Endothelial cell of umbilical vein (primary cell): ENCODE measurements around the gene CHCHD3. TPM values are rescaled to one million over a fixed set of nuclear protein-coding genes. Genes with fewer than 3 reads are reported as not detected.

ENCODE experiments used
- BruUV-seq: library from RNA; stranded (reverse); fragments of 400-500 nt; replicated peaks from 2 replicates; lab custom pipeline; 2021; lab: Mats Ljungman, UMichigan
- CTCF ChIA-PET: fragments of 300-600, 350-600 bp; sonication (Branson Sonifier 250); formaldehyde crosslinking; loops from one replicate; lab custom pipeline; 2021; ENCODE audit warnings: antibody characterized with exemption, inconsistent platforms; lab: Charles Lee
- POLR2A ChIA-PET: fragments of 300-600, 350-600 bp; sonication (Branson Sonifier 250); formaldehyde crosslinking; loops from one replicate; lab custom pipeline; 2021; ENCODE audit warnings: antibody characterized with exemption, inconsistent platforms; lab: Charles Lee
- DNase-seq: peaks from one replicate; pipeline ENCODE4 v3.0.0-alpha.2; 2011; ENCODE audit warnings: low read depth, low spot score
- FAIRE-seq: peaks from 2 replicates; lab custom pipeline; 2011; peaks lifted over from hg19 to GRCh38; lab: Jason Lieb, UNC
- H2AFZ ChIP-seq: 2 replicates; pipeline ENCODE4 v1.6.0; 2012; ENCODE audit warnings: low read depth, low read length, control low read depth, inconsistent platforms
- H3K27ac ChIP-seq: 2 replicates; pipeline ENCODE4 v1.5.1; 2011; ENCODE audit warnings: low read depth, mild to moderate bottlenecking, control low read depth, low read length, moderate library complexity; ENCODE audit not compliant: insufficient read depth
- H3K27me3 ChIP-seq, 2 experiments: 2 replicates each; pipeline versions ENCODE4 v1.6.0 to v1.6.1; 2011; ENCODE audit warnings: low read length in 2 of 2, mixed read lengths in 1 of 2; ENCODE audit not compliant: control insufficient read depth in 2 of 2, insufficient read depth in 2 of 2
- H3K36me3 ChIP-seq, 2 experiments: 2 replicates in 1 of 2; 3 replicates in 1 of 2; pipeline ENCODE4 v1.5.1; 2011; ENCODE audit warnings: low read length in 2 of 2, mild to moderate bottlenecking in 1 of 2, moderate library complexity in 1 of 2; ENCODE audit not compliant: control insufficient read depth in 2 of 2, insufficient read depth in 2 of 2; ENCODE audit errors: extremely low read depth in 1 of 2
- H3K4me1 ChIP-seq: 3 replicates; pipeline ENCODE4 v1.5.1; 2011; ENCODE audit warnings: mild to moderate bottlenecking, low read length; ENCODE audit not compliant: control insufficient read depth, insufficient read depth; ENCODE audit errors: extremely low read depth
- H3K4me2 ChIP-seq: 2 replicates; pipeline ENCODE4 v1.6.1; 2011; ENCODE audit warnings: low read length, control low read depth, mixed read lengths; ENCODE audit not compliant: insufficient read depth
- H3K4me3 ChIP-seq, 3 experiments: fragments of 200-600 bp in 1 of 3; sonication (generic), shearing (Covaris generic) in 1 of 3; replicated peaks in 1 of 3; 2 replicates each; pipeline ENCODE4 v1.5.1; 2011 to 2016; ENCODE audit warnings: control low read depth in 3 of 3, low read length in 3 of 3, mild to moderate bottlenecking in 2 of 3, inconsistent platforms in 1 of 3, low read depth in 1 of 3, moderate library complexity in 1 of 3; ENCODE audit not compliant: insufficient read depth in 1 of 3
- H3K79me2 ChIP-seq: 2 replicates; pipeline ENCODE4 v1.6.0; 2012; ENCODE audit warnings: low read length, inconsistent platforms; ENCODE audit not compliant: control insufficient read depth, insufficient read depth
- H3K9ac ChIP-seq: replicated peaks from 2 replicates; pipeline ENCODE3; 2011; ENCODE audit warnings: low read length, control low read depth; ENCODE audit not compliant: insufficient read depth; ENCODE audit errors: extremely low read depth
- H3K9me1 ChIP-seq: replicated peaks from 3 replicates; pipeline ENCODE4 v1.6.0; 2011; ENCODE audit warnings: mild to moderate bottlenecking, low read length; ENCODE audit not compliant: control insufficient read depth, insufficient read depth; ENCODE audit errors: extremely low read depth
- H3K9me3 ChIP-seq: replicated peaks from 2 replicates; pipeline ENCODE4 v1.5.1; 2012; ENCODE audit warnings: low read length, inconsistent platforms; ENCODE audit not compliant: control insufficient read depth, insufficient read depth
- H4K20me1 ChIP-seq: replicated peaks from 2 replicates; pipeline ENCODE3; 2011; ENCODE audit warnings: mild to moderate bottlenecking, low read length; ENCODE audit not compliant: control insufficient read depth, insufficient read depth; ENCODE audit errors: extremely low read depth
- CTCF ChIP-seq, 2 donors: IDR thresholded peaks; 1 replicate in 1 of 2; 2 replicates in 1 of 2; pipeline ENCODE4 v1.5.1; 2011; ENCODE audit warnings: low read length in 2 of 2, mild to moderate bottlenecking in 2 of 2, moderate library complexity in 2 of 2, control low read depth in 1 of 2, inconsistent platforms in 1 of 2, low read depth in 1 of 2; ENCODE audit not compliant: insufficient read depth in 1 of 2; ENCODE audit errors: extremely low read depth in 1 of 2
- EZH2 ChIP-seq: IDR thresholded peaks from 2 replicates; pipeline ENCODE4 v1.6.1; 2012; ENCODE audit warnings: borderline replicate concordance, low read depth, mild to moderate bottlenecking, moderate library complexity, low read length, inconsistent platforms; ENCODE audit not compliant: severe bottlenecking
- FOS ChIP-seq: IDR thresholded peaks from 2 replicates; pipeline ENCODE4 v1.6.1; 2011; ENCODE audit warnings: mild to moderate bottlenecking, low read length, moderate library complexity, borderline replicate concordance; ENCODE audit not compliant: insufficient read depth
- GATA2 ChIP-seq: IDR thresholded peaks from 2 replicates; pipeline ENCODE4 v1.7.0; 2011; ENCODE audit warnings: low read depth, mild to moderate bottlenecking, moderate library complexity, mixed read lengths, low read length; ENCODE audit not compliant: insufficient read length, insufficient read depth
- JUN ChIP-seq: IDR thresholded peaks from 2 replicates; pipeline ENCODE4 v1.6.1; 2011; ENCODE audit warnings: borderline replicate concordance, low read depth; ENCODE audit not compliant: insufficient read length, insufficient read depth
- MAX ChIP-seq: IDR thresholded peaks from 2 replicates; pipeline ENCODE4 v1.6.1; 2011; ENCODE audit not compliant: insufficient read depth, insufficient read length
- MYC ChIP-seq: IDR thresholded peaks from one replicate; pipeline ENCODE4 v1.6.1; 2011; ENCODE audit warnings: mild to moderate bottlenecking, low read depth, low read length
- POLR2A ChIP-seq: IDR thresholded peaks from 2 replicates; pipeline ENCODE4 v1.6.1; 2012; ENCODE audit warnings: low read depth, mild to moderate bottlenecking, control low read depth, low read length
- POLR2AphosphoS5 ChIP-seq: IDR thresholded peaks from 2 replicates; pipeline ENCODE4 v1.6.1; 2012; ENCODE audit warnings: low read depth, mild to moderate bottlenecking, control low read depth, low read length, moderate library complexity; ENCODE audit not compliant: insufficient read depth
- dilution Hi-C: fragments of 300-500 bp; cut with MboI; formaldehyde crosslinking; loops from one replicate; pipeline ENCODE4 v1.15.0; 2019; ENCODE audit warnings: low sequenced_read_pairs; ENCODE audit not compliant: extremely low pct_ligation_motif_present
- intact Hi-C: fragments of 100-400 bp; cut with micrococcal nuclease; formaldehyde crosslinking; loops from one replicate; pipeline ENCODE4 v1.10.0; 2022
- polyA plus RNA-seq, 4 experiments: library from polyadenylated mRNA; depleted of rRNA in 3 of 4; stranded (reverse) in 3 of 4; unstranded in 1 of 4; fragments of >200 nt; gene quantifications; 2 replicates each; pipeline versions ENCODE4 v1.2.1 to v1.2.3, GENCODE V29; 2011 to 2012; ENCODE audit warnings: missing spikeins in 1 of 4
- total RNA-seq: library from RNA; stranded (reverse); gene quantifications from 2 replicates; pipeline ENCODE4 v1.2.3, GENCODE V29; 2021

Gene CHCHD3
- total and polyA plus RNA-seq, 2 donors (not counting 3 experiments of a cell fraction or from before 2014, with no cell fraction given) = 22.0 to 63.7 TPM

- POLR2A ChIA-PET = no interaction called here
- no TSS peak for BruUV-seq
- no peaks in the 10 kb centered on the region for H3K4me1 ChIP-seq
Measured at GRCh38 chr7:133048589-133048988, 33.3 kb downstream of the CHCHD3 start.

GRCh38 chr7:133047321-133047720, 34.6 kb downstream of the CHCHD3 start:
- Histone ChIP-seq H3K4me1 (no peaks in the 10 kb centered on the region), H2AFZ (no peak overlapping the region), H3K4me3 (no peak overlapping the region), H3K36me3 (no peaks in the 10 kb centered on the region), H3K9ac (no peak overlapping the region), H3K9me3 (no peaks in the 10 kb centered on the region), H3K27me3 (no peaks in the 10 kb centered on the region), H3K79me2 (peaks cover 40% of the 10 kb centered on the region), H3K9me1 (no peaks in the 10 kb centered on the region), H3K27ac (no peak overlapping the region), H4K20me1 (peaks cover under 1% of the 10 kb centered on the region), H3K4me2 (no peak overlapping the region)
- CTCF ChIA-PET = no interaction called here
- POLR2A ChIA-PET = no interaction called here
- TF ChIP-seq JUN (no peak), GATA2 (no peak), CTCF (IDR thresholded peaks at IDR 0.05; ENCODE audit: extremely low read depth in 1 of 2, insufficient read depth in 1 of 2, low read depth in 1 of 2, low read length in 2 of 2) (no peak), EZH2 (no peak), FOS (no peak), MAX (no peak), POLR2AphosphoS5 (no peak), MYC (no peak), POLR2A (no peak)
- intact Hi-C loops (no loop called here), dilution Hi-C loops (no loop called here)
- no TSS peak for BruUV-seq
- DNase-seq (no peak), FAIRE-seq (no peak)

More at GRCh38 chr7:133048589-133048988, 33.3 kb downstream of the CHCHD3 start:
- H3K27ac ChIP-seq = no peak overlapping the region
- CTCF ChIA-PET = no interaction called here
- intact Hi-C loops (no loop called here), dilution Hi-C loops (no loop called here)
- peaks cover 3% of the 10 kb centered on the region for H4K20me1 ChIP-seq
- no peak for TF ChIP-seq JUN
- no peak for TF ChIP-seq FOS
- TF ChIP-seq GATA2 = no peak
- H3K4me3 ChIP-seq = no peak overlapping the region
- H3K79me2 ChIP-seq = peaks cover 50% of the 10 kb centered on the region
- FAIRE-seq = no peak
- H3K36me3 ChIP-seq = no peaks in the 10 kb centered on the region
- no peaks in the 10 kb centered on the region for H3K27me3 ChIP-seq
- no peak overlapping the region for H3K4me2 ChIP-seq
- DNase-seq = no peak
- no peaks in the 10 kb centered on the region for H3K9me3 ChIP-seq
- no peak overlapping the region for H2AFZ ChIP-seq
- H3K9ac ChIP-seq = no peak overlapping the region
- H3K9me1 ChIP-seq = no peaks in the 10 kb centered on the region
